ENCODE data around the gene ADAM20.

DNA sequence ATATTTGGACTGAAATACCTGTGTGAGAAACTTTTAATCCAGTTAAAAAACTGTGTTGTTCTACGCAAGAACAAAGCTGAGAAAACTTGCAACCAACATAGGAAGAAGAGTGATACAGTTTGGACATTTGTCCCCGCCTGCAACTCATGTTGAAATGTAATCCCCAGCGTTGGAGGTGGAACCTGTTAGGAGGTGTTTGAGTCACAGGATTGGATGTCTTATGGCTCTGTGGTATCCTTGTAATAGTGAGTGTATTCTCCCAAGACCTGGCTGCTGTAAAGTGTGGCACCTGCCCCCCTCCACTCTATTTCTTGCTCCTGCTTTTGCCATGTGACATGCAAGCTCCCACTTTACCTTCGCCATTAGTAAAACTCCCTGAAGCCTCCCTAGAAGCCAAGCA lies 28.6 kb upstream of the ADAM20 start:
- TF ChIP-seq EZH2 (IDR thresholded peaks at IDR 0.05; ENCODE audit: low read length, unreplicated experiment) (no peak), EZH2phosphoT487 (IDR thresholded peaks at IDR 0.05; ENCODE audit: borderline replicate concordance, low read length) (no peak)
- TF ChIP-seq, protein P1, sequence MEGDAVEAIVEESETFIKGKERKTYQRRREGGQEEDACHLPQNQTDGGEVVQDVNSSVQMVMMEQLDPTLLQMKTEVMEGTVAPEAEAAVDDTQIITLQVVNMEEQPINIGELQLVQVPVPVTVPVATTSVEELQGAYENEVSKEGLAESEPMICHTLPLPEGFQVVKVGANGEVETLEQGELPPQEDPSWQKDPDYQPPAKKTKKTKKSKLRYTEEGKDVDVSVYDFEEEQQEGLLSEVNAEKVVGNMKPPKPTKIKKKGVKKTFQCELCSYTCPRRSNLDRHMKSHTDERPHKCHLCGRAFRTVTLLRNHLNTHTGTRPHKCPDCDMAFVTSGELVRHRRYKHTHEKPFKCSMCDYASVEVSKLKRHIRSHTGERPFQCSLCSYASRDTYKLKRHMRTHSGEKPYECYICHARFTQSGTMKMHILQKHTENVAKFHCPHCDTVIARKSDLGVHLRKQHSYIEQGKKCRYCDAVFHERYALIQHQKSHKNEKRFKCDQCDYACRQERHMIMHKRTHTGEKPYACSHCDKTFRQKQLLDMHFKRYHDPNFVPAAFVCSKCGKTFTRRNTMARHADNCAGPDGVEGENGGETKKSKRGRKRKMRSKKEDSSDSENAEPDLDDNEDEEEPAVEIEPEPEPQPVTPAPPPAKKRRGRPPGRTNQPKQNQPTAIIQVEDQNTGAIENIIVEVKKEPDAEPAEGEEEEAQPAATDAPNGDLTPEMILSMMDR (conservative IDR thresholded peaks at IDR 0.05; ENCODE audit: low read depth, low read length) = no peak

Data from PC-3 (cell line).